Stimulated activated CD4-positive, alpha-beta T cell treated with anti-CD3 and anti-CD28 coated beads, TNF-alpha, amount 100 ng/mL, for 48 hours (primary cell): Measurements from ENCODE around the gene SLC38A4.
"Not testable (repeated sequence)": the region's sequence is repeated elsewhere in the genome, so short reads cannot be mapped to it uniquely, and the experiment has no call there.

Experiments used
- DNase-seq, 3 donors: peaks; one replicate each; pipeline ENCODE4 v3.0.0-alpha.2; 2020; ENCODE audit warnings: low read depth in 3 of 3

The SLC38A4 gene

GRCh38 chr12:46825591-46826414 is at the start of gene SLC38A4:
SLC38A4 (minus strand) TSS chr12:46825997; CDS start chr12:46793071, 32,926 bp downstream.
- no peak for DNase-seq

- no peak for DNase-seq
These were observed 49.3 kb upstream of the SLC38A4 start for GRCh38 chr12:46875095-46875494.

GRCh38 chr12:46874642-46875041 is 48.8 kb upstream of the SLC38A4 start:
- no peak for DNase-seq

DNA sequence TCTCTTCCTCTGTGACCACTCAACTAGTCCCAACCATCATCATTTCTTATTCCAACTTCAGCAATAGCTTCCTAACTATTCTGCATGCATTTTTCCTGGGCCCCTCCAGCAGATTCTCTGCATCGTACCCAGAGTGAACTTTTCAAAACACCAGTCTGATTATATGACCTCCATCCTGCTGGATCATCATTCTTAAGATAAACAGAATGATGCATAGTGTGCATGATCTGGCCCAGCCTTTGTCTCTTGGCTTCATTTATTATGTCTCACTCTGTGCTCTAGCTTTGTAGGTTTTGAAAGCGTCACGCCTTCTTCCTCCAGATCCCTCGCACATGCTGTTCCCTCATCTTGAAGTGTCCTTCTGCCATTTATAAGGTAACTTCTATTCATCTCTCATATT is 46.3 kb upstream of the SLC38A4 start:
- DNase-seq: no peak

DNA sequence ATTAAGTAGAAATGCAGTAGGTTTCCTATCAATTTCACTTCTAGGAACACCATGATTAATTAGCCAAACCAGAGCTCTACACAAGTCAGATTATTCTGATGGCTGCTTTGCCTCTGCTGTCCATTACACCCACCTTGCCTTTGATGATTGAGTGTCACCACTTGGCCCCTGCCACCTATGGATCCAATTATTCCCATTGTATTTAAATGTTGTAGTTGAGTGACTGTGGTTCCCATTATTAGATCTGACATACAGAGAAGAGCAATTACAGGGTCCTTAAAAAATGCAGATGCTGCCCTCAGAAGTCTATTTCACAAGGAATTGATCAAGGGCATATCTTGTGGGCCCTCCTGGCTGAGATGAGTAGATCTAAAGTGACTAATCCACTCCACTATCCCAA is 39.5 kb upstream of the SLC38A4 start:
- DNase-seq: no peak

DNA sequence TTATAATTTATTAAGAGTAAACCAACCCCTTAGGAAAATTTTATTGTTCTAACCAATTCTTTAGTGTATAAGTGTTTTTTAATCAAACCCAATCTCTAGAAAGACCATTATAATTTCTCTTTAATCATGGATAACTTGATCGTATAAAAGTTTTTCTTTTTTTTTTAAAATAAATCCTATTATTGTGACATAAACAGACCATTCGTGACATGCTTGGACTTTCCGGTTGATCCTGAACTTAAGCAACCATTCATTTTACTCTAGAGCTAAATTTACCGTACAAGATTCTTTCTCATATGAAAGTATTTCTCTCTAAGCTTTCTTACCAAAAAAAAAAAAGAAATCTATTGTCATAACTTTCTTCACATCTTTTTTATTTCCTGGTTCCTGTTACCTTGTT is 32.6 kb upstream of the SLC38A4 start:
- no peak for DNase-seq

GRCh38 chr12:46857486-46857885 is 31.7 kb upstream of the SLC38A4 start:
- DNase-seq: no peak

DNA sequence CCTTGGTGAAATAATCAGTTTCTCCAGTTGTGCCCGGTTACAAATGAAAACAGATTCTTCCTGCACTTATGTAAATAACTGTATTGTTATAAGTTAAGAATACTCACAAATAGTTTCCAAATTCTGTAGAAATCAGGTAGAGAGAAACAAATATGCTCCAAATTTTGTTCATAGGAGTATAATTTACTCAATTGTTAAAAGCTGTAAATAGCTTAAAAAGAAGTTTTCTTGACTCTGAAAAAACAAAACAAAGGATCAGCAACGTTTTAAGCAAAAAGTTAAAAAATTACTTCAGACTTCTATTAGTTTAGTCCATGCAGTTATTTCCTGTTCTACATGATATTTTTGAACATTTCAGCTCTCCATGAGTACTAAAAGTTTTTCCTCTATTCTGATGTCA is 30.0 kb upstream of the SLC38A4 start:
- no peak for DNase-seq

DNA sequence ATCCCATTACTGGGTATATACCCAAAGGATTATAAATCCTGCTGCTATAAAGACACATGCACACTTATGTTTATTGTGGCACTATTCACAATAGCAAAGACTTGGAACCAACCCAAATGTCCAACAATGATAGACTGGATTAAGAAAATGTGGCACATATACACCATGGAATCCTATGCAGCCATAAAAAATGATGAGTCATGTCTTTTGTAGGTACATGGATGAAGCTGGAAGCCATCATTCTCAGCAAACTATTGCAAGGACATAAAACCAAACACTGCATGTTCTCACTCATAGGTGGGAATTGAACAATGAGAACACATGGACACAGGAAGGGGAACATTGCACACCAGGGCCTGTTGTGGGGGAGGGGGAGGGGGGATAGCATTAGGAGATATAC is 28.4 kb upstream of the SLC38A4 start:
- DNase-seq: not testable (repeated sequence)

DNA sequence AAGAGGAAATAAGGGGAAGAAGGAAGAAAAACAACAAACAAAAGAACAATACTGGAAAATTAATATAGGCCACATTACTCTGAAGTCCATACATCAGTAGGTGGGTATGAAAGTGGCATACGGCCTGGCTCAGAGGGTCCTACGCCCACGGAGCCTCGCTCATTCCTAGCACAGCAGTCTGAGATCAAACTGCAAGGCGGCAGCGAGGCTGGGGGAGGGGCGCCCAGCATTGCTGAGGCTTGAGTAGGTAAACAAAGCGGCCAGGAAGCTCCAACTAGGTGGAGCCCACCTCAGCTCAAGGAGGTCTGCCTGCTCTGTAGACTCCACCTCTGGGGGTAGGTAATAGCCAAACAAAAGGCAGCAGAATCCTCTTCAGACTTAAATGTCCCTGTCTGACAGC is 23.0 kb upstream of the SLC38A4 start:
- not testable (repeated sequence) for DNase-seq

- no peak for DNase-seq
These were observed 21.2 kb upstream of the SLC38A4 start for GRCh38 chr12:46847001-46847400.

DNA sequence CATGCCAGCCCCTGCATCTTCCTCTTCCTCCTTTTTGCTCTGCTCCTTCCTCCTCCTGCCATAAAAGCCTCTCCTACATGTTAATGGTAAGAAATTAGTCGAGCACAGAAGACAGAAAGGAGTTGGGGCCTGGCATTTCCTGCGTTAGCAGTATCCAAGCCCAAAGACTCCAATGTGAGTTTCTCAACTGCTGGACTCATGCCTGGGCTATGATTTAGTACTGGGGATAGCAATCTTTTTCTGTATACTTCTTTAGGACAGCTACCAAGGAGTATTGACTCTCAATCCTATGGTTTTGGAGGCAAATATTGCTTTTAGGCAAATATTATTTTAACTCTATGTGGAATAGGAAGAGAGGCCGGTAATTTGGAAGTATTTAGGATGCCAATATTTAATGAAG is 18.0 kb upstream of the SLC38A4 start:
- DNase-seq: no peak

DNA sequence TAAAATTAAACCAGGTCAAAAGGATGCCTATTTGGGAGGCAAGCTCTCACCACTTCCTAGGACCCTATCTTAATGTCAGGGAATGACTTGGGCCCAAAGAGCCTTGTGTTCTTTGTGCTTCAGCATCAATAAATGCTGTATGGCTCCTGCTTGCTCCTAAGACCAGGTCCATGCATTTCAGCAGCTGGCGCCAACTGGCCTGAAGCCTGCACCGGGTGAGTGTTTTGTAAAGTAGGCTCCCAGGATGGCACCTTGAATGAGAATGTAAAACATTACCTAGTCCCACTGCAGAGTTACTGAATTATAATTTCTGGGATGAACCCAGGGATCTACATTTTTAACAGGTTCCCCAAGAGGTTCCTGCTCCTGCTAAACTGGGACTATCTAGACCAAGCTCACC is 16.1 kb upstream of the SLC38A4 start:
- DNase-seq: no peak

- no peak for DNase-seq
These were observed 14.2 kb upstream of the SLC38A4 start for GRCh38 chr12:46839964-46840363.

GRCh38 chr12:46839232-46839631 is 13.4 kb upstream of the SLC38A4 start:
- no peak for DNase-seq

- DNase-seq: no peak
These were observed 10.0 kb upstream of the SLC38A4 start for GRCh38 chr12:46835785-46836184.

DNA sequence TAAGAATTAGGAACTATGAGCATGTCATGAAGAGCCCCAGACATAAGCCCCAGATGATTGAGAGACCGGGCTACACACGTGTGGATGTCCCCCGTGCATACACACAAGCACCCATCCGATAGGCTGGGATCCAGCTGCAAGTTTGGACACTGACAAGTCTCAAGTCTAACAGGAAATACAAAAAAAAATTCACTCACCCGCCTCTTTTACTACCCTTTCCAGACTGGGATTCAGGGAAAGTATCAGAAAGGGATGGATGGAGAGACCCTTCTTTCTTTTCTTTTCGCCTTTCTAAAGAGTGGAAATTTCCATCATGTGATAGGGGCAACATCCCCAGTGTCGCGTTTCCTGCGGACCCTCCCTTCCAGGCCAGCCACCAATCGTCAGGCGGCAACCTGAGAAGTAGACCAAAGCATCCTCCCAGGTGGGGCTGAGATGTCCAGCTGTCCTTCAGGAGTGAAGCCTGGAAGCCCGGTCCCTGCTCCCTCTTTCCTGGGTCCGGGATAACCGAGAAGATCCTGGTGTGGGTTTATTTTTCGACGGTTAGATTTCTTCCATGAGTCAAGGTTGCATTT is 6.4 kb upstream of the SLC38A4 start:
- DNase-seq: no peak

GRCh38 chr12:46831335-46832129 is 5.7 kb upstream of the SLC38A4 start:
- DNase-seq: no peak

DNA sequence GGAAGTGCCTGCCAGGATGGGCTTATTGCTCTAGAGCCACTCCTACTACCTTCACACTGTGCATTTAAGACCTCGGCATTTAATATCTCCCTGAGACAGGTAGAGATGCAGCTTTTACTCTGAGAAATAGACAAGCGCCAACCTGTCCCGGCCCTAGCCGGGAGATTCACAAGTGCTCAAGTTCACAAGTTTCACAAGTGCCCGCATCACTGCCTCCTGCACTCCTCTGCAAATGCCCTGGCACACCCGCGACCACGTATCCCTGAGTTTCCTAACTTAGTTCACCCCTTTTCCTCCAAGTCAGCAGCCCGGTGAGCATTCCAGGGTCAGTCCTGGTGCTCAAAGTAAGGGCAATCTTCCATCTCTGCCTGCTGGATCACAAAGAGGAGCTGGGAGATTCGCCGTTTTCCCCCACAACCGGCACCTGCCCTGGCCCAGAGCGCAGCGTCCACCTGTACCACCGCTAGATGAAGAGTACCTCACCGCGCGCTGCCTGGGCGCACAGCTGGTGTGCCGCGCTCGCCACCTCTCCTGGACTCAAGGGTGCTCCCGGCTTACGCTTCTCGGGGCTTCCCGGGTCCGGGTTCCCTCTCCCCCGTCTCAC is 5.0 kb upstream of the SLC38A4 start:
- DNase-seq: no peak

GRCh38 chr12:46824709-46825108 is 1.1 kb downstream of the SLC38A4 start:
- DNase-seq: no peak

DNA sequence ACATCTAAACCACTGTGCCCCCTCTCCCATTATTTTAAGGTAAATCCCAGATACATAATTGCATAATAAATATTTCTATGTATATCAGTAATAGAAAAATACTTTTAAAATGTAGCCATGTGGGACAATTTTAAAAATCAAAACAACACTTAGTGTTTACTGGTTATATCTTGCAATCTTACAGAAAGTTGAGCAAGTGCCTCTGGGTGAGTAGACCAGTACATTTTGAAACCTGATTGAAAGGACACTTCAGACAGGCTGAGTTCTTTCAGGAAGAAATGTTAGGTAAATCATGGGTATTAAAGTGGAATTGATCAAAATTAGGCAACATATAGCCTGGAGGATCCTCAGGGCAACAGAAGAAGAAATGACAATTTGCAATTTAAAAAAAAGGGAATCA is 7.2 kb downstream of the SLC38A4 start:
- no peak for DNase-seq

DNA sequence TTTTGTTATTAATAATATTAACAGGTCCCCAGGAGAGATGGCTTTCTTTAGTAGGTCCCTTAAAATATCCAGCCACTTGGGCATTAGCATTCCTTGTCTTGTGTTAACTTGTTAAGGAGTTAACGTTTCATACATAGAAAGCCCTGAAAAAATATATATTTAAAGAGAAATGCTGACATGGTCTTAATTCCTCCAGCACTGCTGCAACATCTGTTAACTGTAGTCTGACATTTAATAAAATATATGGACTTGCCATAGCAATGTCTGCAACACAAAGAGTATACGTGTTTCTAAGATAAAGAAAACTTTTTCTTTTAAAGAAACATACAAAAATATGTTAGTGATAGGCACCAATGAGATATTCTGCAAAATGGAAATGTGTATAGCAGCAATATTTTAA is 10.0 kb downstream of the SLC38A4 start:
- DNase-seq: no peak
